A549 (cell line): ENCODE results near the gene SERTAD2. TPM values are rescaled to one million over a fixed set of nuclear protein-coding genes. Genes with fewer than 3 reads are reported as not detected.

Experiments
- ATAC-seq, 2 experiments: fragments of 200-7000 bp in 1 of 2; fragments of >200 bp in 1 of 2; cut with Nextera tagmentation in 1 of 2; cut with Tn5 transposase in 1 of 2; 3 replicates each; pipeline versions ENCODE4 v1.8.0 to v1.9.1; 2018 to 2020; ENCODE audit warnings: mild to moderate bottlenecking in 1 of 2, moderate library complexity in 1 of 2
- CTCF ChIA-PET: fragments of 300-600 bp; sonication (Branson Sonifier 250); formaldehyde crosslinking; extraction: SDS; loops from one replicate; lab custom pipeline; 2021; ENCODE audit warnings: antibody characterized with exemption, inconsistent platforms; lab: Yijun Ruan, JAX
- POLR2A ChIA-PET: fragments of 350-600 bp; formaldehyde crosslinking; extraction: SDS; loops from one replicate; lab custom pipeline; 2021; ENCODE audit warnings: antibody characterized with exemption, inconsistent platforms; lab: Yijun Ruan, JAX
- DNase-seq, 2 experiments: peaks; one replicate each; pipeline versions ENCODE4 v3.0.0 to v3.0.0-alpha.2; 2011 to 2016; ENCODE audit warnings: low read depth in 1 of 2, low spot score in 1 of 2
- FAIRE-seq: peaks from 2 replicates; lab custom pipeline; 2011; peaks lifted over from hg19 to GRCh38; lab: Jason Lieb, UNC
- H3K27ac ChIP-seq, 2 experiments: fragments of >200 bp; sonication (Bioruptor Twin); formaldehyde crosslinking; 3 replicates each; pipeline ENCODE4 v1.5.1; 2016 to 2017
- H3K4me1 ChIP-seq: fragments of >200 bp; sonication (Bioruptor Twin); formaldehyde crosslinking; 3 replicates; pipeline ENCODE4 v1.6.1; 2016
- H3K4me2 ChIP-seq: fragments of >200 bp; sonication (Bioruptor Twin); formaldehyde crosslinking; 3 replicates; pipeline ENCODE4 v1.6.1; 2016
- H3K4me3 ChIP-seq: fragments of >200 bp; sonication (Bioruptor Twin); formaldehyde crosslinking; 3 replicates; pipeline ENCODE4 v1.5.1; 2016
- H3K9me3 ChIP-seq: fragments of >200 bp; sonication (Bioruptor Twin); formaldehyde crosslinking; 3 replicates; pipeline ENCODE4 v1.6.1; 2016
- BHLHE40 ChIP-seq: IDR thresholded peaks from 2 replicates; pipeline ENCODE4 v1.6.1; 2012; ENCODE audit warnings: low read depth, low read length, inconsistent platforms
- CBX2 ChIP-seq: fragments of 200-600 bp; sonication (generic); IDR thresholded peaks from 2 replicates; pipeline ENCODE4 v1.6.1; 2016; ENCODE audit warnings: low read depth, mild to moderate bottlenecking, borderline replicate concordance
- CBX8 ChIP-seq: fragments of 200-600 bp; sonication (generic); IDR thresholded peaks from 2 replicates; pipeline ENCODE4 v1.6.1; 2016
- CHD4 ChIP-seq: fragments of 200-600 bp; sonication (generic); IDR thresholded peaks from 2 replicates; pipeline ENCODE4 v1.6.1; 2016; ENCODE audit warnings: antibody characterized with exemption, mild to moderate bottlenecking, borderline replicate concordance
- EHF ChIP-seq: fragments of 250-450 bp; sonication (Bioruptor Pico); IDR thresholded peaks from 2 replicates; pipeline ENCODE4 v1.5.0; 2020; ENCODE audit warnings: mild to moderate bottlenecking
- EHMT2 ChIP-seq: fragments of 200-600 bp; sonication (generic); IDR thresholded peaks from 2 replicates; pipeline ENCODE4 v1.6.1; 2016; ENCODE audit warnings: antibody characterized with exemption, low read depth, mild to moderate bottlenecking, moderate library complexity
- ESRRA ChIP-seq: fragments of 150-350 bp; IDR thresholded peaks from 2 replicates; pipeline ENCODE4 v1.6.1; 2014; ENCODE audit warnings: mild to moderate bottlenecking, low read length, borderline replicate concordance
- FOSB ChIP-seq: fragments of 250-450 bp; sonication (Bioruptor Pico); IDR thresholded peaks from 2 replicates; pipeline ENCODE4 v1.5.0; 2020; ENCODE audit warnings: mild to moderate bottlenecking, moderate library complexity
- FOXS1 ChIP-seq: fragments of 250-450 bp; sonication (Bioruptor Pico); IDR thresholded peaks from 2 replicates; pipeline ENCODE4 v1.5.0; 2020; ENCODE audit warnings: mild to moderate bottlenecking, moderate library complexity
- HDAC2 ChIP-seq: fragments of 200-600 bp; sonication (generic); IDR thresholded peaks from 2 replicates; pipeline ENCODE4 v1.6.1; 2016
- HOXB5 ChIP-seq: fragments of 250-450 bp; sonication (Bioruptor Pico); IDR thresholded peaks from 2 replicates; pipeline ENCODE4 v1.5.0; 2020; ENCODE audit warnings: mild to moderate bottlenecking, moderate library complexity
- JUNB ChIP-seq: fragments of >200 bp; sonication (Bioruptor Twin); formaldehyde crosslinking; IDR thresholded peaks from 2 replicates; pipeline ENCODE4 v1.6.1; 2016
- KDM1A ChIP-seq: fragments of 200-600 bp; sonication (generic); IDR thresholded peaks from 2 replicates; pipeline ENCODE4 v1.6.1; 2016; ENCODE audit warnings: low read depth, mild to moderate bottlenecking
- MAZ ChIP-seq: fragments of 150-350 bp; IDR thresholded peaks from 2 replicates; pipeline ENCODE4 v1.6.1; 2014; ENCODE audit warnings: antibody characterized with exemption, low read depth, low read length, borderline replicate concordance
- NFE2L2 ChIP-seq: fragments of 150-350 bp; conservative IDR thresholded peaks from 2 replicates; pipeline ENCODE4 v1.6.1; 2014; ENCODE audit warnings: low read length
- PHF8 ChIP-seq: fragments of 200-600 bp; sonication (generic); IDR thresholded peaks from 2 replicates; pipeline ENCODE4 v1.6.1; 2016; ENCODE audit warnings: low read depth, mild to moderate bottlenecking, antibody characterized with exemption, moderate library complexity, borderline replicate concordance
- RARB ChIP-seq: fragments of 250-450 bp; sonication (Bioruptor Pico); IDR thresholded peaks from 2 replicates; pipeline ENCODE4 v1.8.0; 2021; ENCODE audit warnings: mild to moderate bottlenecking, moderate library complexity
- SMC3 ChIP-seq: fragments of >200 bp; sonication (Bioruptor Twin); formaldehyde crosslinking; IDR thresholded peaks from 3 replicates; pipeline ENCODE4 v1.6.1; 2018; ENCODE audit warnings: inconsistent platforms
- SREBF2 ChIP-seq: fragments of 450-650 bp; IDR thresholded peaks from 2 replicates; pipeline ENCODE4 v1.6.1; 2014; ENCODE audit warnings: mild to moderate bottlenecking, moderate library complexity
- TP53 ChIP-seq: fragments of 250-450 bp; sonication (Bioruptor Pico); IDR thresholded peaks from 2 replicates; pipeline ENCODE4 v1.5.0; 2021; ENCODE audit warnings: mild to moderate bottlenecking, moderate library complexity
- ZNF302 ChIP-seq: fragments of 250-450 bp; sonication (Bioruptor Pico); IDR thresholded peaks from 2 replicates; pipeline ENCODE4 v1.9.0; 2021; ENCODE audit warnings: inconsistent platforms, mild to moderate bottlenecking, moderate library complexity
- ZSCAN20 ChIP-seq: fragments of 250-450 bp; sonication (Bioruptor Pico); IDR thresholded peaks from 2 replicates; pipeline ENCODE4 v1.8.0; 2022; ENCODE audit warnings: mild to moderate bottlenecking, moderate library complexity
- whole genome bisulfite sequencing: methylation state at CpG from one replicate; pipeline ENCODE4 v1.1.6; 2017; ENCODE audit errors: missing lambda C conversion rate; 5-methylcytosine and 5-hydroxymethylcytosine counted together
- polyA plus RNA-seq, 4 experiments: library from polyadenylated mRNA; depleted of rRNA in 3 of 4; stranded (reverse); fragments of >200 nt; fragmentation: RNase III in 1 of 4; extraction: RNeasy Plus Mini Kit Qiagen cat#74134 plus additional on column Dnase treatment in 1 of 4; gene quantifications; 2 replicates in 3 of 4; 3 replicates in 1 of 4; pipeline ENCODE4 v1.2.3, GENCODE V29; 2011 to 2017
- TF ChIP-seq, protein P1 (sequence below): fragments of 250-450 bp; sonication (Bioruptor Pico); IDR thresholded peaks from 2 replicates; pipeline ENCODE4 v1.5.0; 2020; ENCODE audit warnings: low read depth, mild to moderate bottlenecking, moderate library complexity
- TF ChIP-seq, protein P2 (sequence below): fragments of >200 bp; sonication (Bioruptor Twin); formaldehyde crosslinking; IDR thresholded peaks from 3 replicates; pipeline ENCODE4 v1.5.1; 2016
- TF ChIP-seq, protein P3 (sequence below): fragments of >200 bp; sonication (Bioruptor Twin); formaldehyde crosslinking; IDR thresholded peaks from 2 replicates; pipeline ENCODE4 v1.6.1; 2016

SERTAD2 gene
- polyA plus RNA-seq, 2 of the 4 experiments (the other 2 are of a cell fraction): 11.8 TPM

DNA sequence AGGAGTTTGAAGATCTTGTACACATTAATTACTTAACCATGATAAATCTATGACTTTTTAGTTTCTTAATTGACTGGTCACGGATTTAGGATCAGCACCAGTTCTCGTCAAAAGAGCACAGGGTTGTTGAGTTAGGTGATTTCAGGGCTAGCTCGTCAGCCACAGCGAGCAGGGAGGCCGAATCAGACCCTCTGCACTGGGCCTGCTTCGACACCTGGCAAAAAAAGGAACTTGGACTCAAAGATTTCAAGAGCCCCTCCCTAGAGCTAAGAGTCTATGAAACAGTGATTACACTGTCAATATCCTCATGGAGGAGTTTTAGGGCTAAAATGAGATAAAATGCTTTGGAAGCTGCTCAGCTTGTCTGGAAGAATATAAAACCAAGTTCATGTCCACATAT lies 4.6 kb upstream of the SERTAD2 start:
- 91% methylated on average over 6 of the region's 6 CpGs for WGBS
- DNase-seq (no peak), FAIRE-seq (no peak), ATAC-seq (no peak)
- ChIA-PET POLR2A (no interaction called here), CTCF (interaction anchor here (0.9 to 1.8 kb wide), 7 partner anchors 12 to 173 kb away, joined by 3 to 11 read pairs (median 4); no protein-coding TSS in a partner anchor)
- Histone ChIP-seq H3K27ac (no peak overlapping the region), H3K4me3 (no peak overlapping the region), H3K4me1 (peaks cover 17% of the 10 kb centered on the region), H3K4me2 (no peak overlapping the region), H3K9me3 (no peaks in the 10 kb centered on the region)
- TF ChIP-seq, protein P1, sequence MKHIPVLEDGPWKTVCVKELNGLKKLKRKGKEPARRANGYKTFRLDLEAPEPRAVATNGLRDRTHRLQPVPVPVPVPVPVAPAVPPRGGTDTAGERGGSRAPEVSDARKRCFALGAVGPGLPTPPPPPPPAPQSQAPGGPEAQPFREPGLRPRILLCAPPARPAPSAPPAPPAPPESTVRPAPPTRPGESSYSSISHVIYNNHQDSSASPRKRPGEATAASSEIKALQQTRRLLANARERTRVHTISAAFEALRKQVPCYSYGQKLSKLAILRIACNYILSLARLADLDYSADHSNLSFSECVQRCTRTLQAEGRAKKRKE (CRISPR knock-in tag): no peak
- TF ChIP-seq BHLHE40 (no peak), RARB (CRISPR knock-in tag) (no peak), TP53 (CRISPR knock-in tag) (no peak), ESRRA (no peak), KDM1A (no peak), HDAC2 (no peak), ZSCAN20 (CRISPR knock-in tag) (no peak), HOXB5 (CRISPR knock-in tag) (no peak), FOXS1 (CRISPR knock-in tag) (no peak), CBX8 (no peak), SMC3 (no peak), NFE2L2 (no peak)
- TF ChIP-seq, all 56 proteins: peak for 0

DNA sequence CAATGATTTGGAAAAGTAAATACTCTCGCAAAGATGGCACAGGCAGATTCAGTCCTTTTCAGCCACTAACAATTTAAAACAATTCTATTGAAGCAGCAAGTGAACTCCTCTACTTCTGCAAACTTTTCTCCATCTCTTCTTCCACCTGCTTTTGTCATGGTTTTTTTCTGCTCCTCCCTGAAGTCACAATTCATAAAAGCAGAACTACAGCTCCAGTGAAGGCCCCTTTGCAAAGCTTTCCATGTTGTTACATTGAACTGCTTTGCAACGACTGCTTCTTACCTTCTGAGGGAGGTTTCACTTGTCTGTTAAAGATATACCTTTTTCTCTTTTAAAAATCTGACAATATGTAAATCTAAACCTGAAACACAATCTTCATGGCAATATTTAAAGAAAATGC lies 3.7 kb upstream of the SERTAD2 start:
- DNase-seq (no peak), FAIRE-seq (no peak), ATAC-seq (no peak)
- H3K9me3 ChIP-seq: no peaks in the 10 kb centered on the region
- H3K4me2 ChIP-seq: no peak overlapping the region
- WGBS: 90% methylated on average over 2 of the region's 2 CpGs
- H3K4me3 ChIP-seq: no peak overlapping the region
- H3K27ac ChIP-seq: no peak overlapping the region
- CTCF ChIA-PET: interaction anchor here (1.0 to 1.8 kb wide), 7 partner anchors 11 to 174 kb away, joined by 3 to 11 read pairs (median 4); no protein-coding TSS in a partner anchor
- POLR2A ChIA-PET: interaction anchor here (0.5 kb wide), 1 partner anchor 92 kb away, joined by 3 read pairs; no protein-coding TSS in a partner anchor
- peaks cover 17% of the 10 kb centered on the region for H3K4me1 ChIP-seq
- TF ChIP-seq JUNB (no peak), MAZ (no peak), EHF (CRISPR knock-in tag) (no peak), CHD4 (no peak)

DNA sequence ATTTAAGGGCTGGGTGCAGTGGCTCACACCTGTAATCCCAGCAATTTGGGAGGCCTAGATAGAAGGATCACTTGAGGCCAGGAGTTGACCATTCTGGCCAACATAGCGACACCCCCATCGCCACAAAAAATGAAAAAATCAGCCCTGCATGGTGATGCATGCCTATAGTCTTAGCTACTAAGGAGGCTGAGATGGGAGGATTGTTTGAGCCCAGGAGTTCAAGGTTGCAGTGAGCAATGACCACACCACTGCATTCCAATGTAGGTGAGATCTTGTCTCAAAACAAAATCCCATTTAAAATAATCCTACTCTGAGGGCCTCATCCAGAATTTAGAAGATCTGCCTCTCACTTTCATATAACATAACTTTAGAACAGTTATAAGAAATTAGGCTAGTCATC lies 2.7 kb upstream of the SERTAD2 start:
- no peak overlapping the region for H3K4me2 ChIP-seq
- CTCF ChIA-PET: interaction anchor here (1.2 to 6.4 kb wide), 8 partner anchors 8 to 203 kb away, joined by 4 to 50 read pairs (median 13); no protein-coding TSS in a partner anchor
- H3K4me3 ChIP-seq: no peak overlapping the region
- DNase-seq: no peak
- WGBS: 88% methylated on average over 2 of the region's 2 CpGs
- H3K27ac ChIP-seq: no peak overlapping the region
- ATAC-seq: no peak
- FAIRE-seq: no peak
- TF ChIP-seq SREBF2 (no peak), TP53 (CRISPR knock-in tag) (no peak), PHF8 (no peak), FOSB (CRISPR knock-in tag) (no peak), HOXB5 (CRISPR knock-in tag) (no peak), EHMT2 (no peak), EHF (CRISPR knock-in tag) (no peak), ZNF302 (CRISPR knock-in tag) (no peak), CBX2 (no peak), CBX8 (no peak)
- TF ChIP-seq, protein P2, sequence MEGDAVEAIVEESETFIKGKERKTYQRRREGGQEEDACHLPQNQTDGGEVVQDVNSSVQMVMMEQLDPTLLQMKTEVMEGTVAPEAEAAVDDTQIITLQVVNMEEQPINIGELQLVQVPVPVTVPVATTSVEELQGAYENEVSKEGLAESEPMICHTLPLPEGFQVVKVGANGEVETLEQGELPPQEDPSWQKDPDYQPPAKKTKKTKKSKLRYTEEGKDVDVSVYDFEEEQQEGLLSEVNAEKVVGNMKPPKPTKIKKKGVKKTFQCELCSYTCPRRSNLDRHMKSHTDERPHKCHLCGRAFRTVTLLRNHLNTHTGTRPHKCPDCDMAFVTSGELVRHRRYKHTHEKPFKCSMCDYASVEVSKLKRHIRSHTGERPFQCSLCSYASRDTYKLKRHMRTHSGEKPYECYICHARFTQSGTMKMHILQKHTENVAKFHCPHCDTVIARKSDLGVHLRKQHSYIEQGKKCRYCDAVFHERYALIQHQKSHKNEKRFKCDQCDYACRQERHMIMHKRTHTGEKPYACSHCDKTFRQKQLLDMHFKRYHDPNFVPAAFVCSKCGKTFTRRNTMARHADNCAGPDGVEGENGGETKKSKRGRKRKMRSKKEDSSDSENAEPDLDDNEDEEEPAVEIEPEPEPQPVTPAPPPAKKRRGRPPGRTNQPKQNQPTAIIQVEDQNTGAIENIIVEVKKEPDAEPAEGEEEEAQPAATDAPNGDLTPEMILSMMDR: no peak
- TF ChIP-seq, protein P3, sequence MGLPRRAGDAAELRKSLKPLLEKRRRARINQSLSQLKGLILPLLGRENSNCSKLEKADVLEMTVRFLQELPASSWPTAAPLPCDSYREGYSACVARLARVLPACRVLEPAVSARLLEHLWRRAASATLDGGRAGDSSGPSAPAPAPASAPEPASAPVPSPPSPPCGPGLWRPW: no peak
- H3K4me1 ChIP-seq: peaks cover 20% of the 10 kb centered on the region
- no peaks in the 10 kb centered on the region for H3K9me3 ChIP-seq
- POLR2A ChIA-PET: interaction anchor here (1.3 to 6.0 kb wide), 3 partner anchors 12 to 203 kb away, joined by 4 to 172 read pairs (median 102); no protein-coding TSS in a partner anchor
